ENCODE measurements around the gene KLHL12.

KLHL12 gene

DNA sequence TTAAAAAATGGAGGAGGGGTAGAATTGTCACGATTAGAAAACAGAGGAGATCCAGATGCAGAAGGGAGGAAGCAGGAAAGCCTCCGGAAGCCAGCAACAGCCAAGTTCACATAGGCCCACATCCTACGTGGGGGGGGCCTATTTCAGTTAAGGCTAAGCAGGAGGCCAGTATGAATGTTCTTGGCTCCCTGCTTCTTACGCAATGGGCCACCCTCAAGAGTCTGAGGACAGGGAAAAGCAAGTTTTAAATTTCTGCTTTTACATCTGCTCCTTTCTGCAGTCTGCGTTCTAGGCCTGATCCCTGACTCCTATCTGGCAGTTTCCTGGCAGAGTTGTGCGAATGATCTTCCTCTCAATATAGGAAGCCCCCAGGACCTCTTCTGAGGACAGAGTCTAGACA is 68.7 kb downstream of the KLHL12 start:
- 88 to 96% methylated on average over 6 of the region's 6 CpGs for WGBS, 2 experiments (ENCODE audit: insufficient coverage in 2 of 2)
- Histone ChIP-seq H3K4me1 (ENCODE audit: control insufficient read depth, insufficient read depth, low read length, poor library complexity, severe bottlenecking) (peaks cover 9% of the 10 kb centered on the region), H3K36me3 (ENCODE audit: control insufficient read depth, insufficient read depth, low read length) (peaks cover 15% of the 10 kb centered on the region), H3K4me3 (ENCODE audit: extremely low read depth, insufficient read depth, low read length, poor library complexity, severe bottlenecking) (no peak overlapping the region), H3K9me3 (ENCODE audit: control insufficient read depth, low read length) (no peaks in the 10 kb centered on the region), H3K27ac (ENCODE audit: low read depth, low read length, severe bottlenecking) (no peak overlapping the region)

DNA sequence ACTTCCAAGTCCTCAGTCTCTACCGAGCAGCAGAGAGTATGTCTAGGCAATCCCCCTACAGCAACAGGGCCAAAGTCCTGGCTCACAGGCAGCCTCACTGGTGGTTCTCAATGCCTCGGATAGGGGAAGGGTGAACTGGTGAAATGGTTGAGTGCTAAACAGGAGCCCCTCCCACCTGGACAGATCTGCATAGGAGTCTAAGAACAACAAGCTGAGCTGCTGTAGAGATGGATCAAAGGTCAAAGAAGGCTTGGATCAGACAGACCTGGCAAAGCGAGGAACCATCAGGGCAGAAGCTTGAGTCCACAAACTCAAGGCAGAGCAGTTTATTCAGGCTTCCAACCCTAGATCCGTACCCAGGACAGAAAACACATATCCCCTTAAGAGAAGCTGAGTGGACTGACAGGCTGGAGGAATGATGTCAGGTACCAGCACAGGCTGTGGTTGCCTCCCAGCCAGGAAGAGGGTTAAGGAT is 69.9 kb downstream of the KLHL12 start:
- 0 to 63% methylated on average over 1 to 3 of the region's 4 CpGs for whole genome bisulfite sequencing, 2 experiments (ENCODE audit: insufficient coverage in 2 of 2)
- Histone ChIP-seq H3K4me3 (ENCODE audit: extremely low read depth, insufficient read depth, low read length, poor library complexity, severe bottlenecking) (no peak overlapping the region), H3K36me3 (ENCODE audit: control insufficient read depth, insufficient read depth, low read length) (peaks cover 15% of the 10 kb centered on the region), H3K9me3 (ENCODE audit: control insufficient read depth, low read length) (no peaks in the 10 kb centered on the region), H3K27ac (ENCODE audit: low read depth, low read length, severe bottlenecking) (no peak overlapping the region), H3K4me1 (ENCODE audit: control insufficient read depth, insufficient read depth, low read length, poor library complexity, severe bottlenecking) (peaks cover 3% of the 10 kb centered on the region)

DNA sequence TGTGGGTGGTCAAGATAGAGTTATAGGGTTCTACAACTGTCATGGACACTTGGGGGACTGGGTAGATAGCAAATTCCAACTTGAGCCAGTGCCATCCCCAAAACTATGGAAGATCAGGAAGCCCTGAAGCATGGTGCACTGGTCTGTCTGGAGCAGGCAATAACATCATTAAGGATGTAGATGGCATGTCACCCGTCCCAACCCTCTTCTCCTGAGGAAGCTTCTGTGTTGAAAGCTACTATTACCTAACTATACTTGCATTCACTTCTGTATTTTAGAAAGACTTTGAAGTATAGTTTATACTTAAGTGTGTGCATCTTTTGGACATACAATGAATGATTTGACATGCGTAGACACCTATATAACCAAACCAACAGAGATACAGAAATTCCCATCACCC is 71.0 kb downstream of the KLHL12 start:
- Histone ChIP-seq H3K4me3 (ENCODE audit: extremely low read depth, insufficient read depth, low read length, poor library complexity, severe bottlenecking) (no peak overlapping the region), H3K27ac (ENCODE audit: low read depth, low read length, severe bottlenecking) (no peak overlapping the region), H3K4me1 (ENCODE audit: control insufficient read depth, insufficient read depth, low read length, poor library complexity, severe bottlenecking) (no peaks in the 10 kb centered on the region), H3K9me3 (ENCODE audit: control insufficient read depth, low read length) (no peaks in the 10 kb centered on the region), H3K36me3 (ENCODE audit: control insufficient read depth, insufficient read depth, low read length) (peaks cover 15% of the 10 kb centered on the region)
- WGBS, 2 experiments (ENCODE audit: insufficient coverage in 2 of 2), result no CpG with 5 or more reads among the region's 2 CpGs

DNA sequence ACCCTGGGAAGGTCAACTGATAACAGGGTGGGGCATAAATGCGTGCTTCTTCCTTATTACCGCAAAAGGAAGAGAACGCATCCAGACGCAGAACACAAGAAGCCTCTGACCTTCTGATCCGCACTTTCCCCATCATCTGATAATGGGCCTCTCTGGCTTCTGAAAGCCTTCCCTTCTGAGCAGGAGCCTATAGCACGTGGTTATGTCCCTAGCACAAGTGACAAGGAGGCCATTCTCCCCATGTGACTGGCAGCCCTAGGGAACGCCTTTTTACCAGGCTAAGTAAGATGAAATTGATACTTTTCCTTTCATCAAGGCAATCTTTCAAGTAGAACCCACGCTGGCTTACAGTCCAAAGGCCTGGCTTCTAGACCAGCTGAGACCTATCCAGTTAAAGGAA is 72.2 kb downstream of the KLHL12 start:
- Histone ChIP-seq H3K9me3 (ENCODE audit: control insufficient read depth, low read length) (no peaks in the 10 kb centered on the region), H3K36me3 (ENCODE audit: control insufficient read depth, insufficient read depth, low read length) (peaks cover 15% of the 10 kb centered on the region), H3K4me1 (ENCODE audit: control insufficient read depth, insufficient read depth, low read length, poor library complexity, severe bottlenecking) (no peaks in the 10 kb centered on the region), H3K27ac (ENCODE audit: low read depth, low read length, severe bottlenecking) (no peak overlapping the region), H3K4me3 (ENCODE audit: extremely low read depth, insufficient read depth, low read length, poor library complexity, severe bottlenecking) (no peak overlapping the region)
- 93 to 97% methylated on average over 6 to 7 of the region's 8 CpGs for WGBS, 2 experiments (ENCODE audit: insufficient coverage in 2 of 2)

DNA sequence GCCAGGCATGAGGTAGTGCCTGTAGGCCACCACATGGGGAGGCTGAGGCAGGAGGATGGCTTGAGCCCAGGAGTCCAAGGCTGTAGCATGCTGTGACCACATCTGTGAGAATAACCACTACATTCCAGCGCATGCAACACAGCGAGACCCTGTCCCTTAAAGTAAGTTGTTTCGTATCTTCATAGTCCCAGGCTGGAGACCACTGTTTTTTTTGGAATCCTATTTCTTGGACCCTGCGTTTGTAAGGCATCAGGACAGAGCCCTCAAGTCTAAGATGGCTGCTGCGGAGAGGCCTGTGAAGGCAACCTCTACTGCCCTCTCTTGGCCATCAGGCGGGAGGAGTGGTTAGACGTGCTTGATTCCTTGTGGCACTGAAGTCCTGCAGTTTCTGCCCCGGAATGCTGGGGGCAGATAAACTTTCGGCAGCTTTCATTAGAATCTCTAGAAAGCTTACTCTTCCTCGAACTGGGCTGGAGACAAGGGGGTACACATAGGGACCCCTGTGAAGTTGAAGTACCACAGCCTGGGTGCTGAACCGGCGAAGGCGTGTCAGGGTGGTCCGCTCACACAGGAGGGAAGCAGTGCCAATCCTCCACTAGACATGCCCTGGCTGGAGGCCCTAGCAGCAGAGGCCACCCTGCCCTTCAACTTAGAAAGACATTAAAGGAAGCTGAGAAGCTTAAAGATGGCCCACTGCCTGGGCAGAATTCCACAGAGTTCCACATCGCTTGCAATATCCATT is 74.7 kb downstream of the KLHL12 start:
- WGBS, 2 experiments (ENCODE audit: insufficient coverage in 2 of 2), result 55 to 68% methylated on average over 10 to 15 of the region's 15 CpGs

DNA sequence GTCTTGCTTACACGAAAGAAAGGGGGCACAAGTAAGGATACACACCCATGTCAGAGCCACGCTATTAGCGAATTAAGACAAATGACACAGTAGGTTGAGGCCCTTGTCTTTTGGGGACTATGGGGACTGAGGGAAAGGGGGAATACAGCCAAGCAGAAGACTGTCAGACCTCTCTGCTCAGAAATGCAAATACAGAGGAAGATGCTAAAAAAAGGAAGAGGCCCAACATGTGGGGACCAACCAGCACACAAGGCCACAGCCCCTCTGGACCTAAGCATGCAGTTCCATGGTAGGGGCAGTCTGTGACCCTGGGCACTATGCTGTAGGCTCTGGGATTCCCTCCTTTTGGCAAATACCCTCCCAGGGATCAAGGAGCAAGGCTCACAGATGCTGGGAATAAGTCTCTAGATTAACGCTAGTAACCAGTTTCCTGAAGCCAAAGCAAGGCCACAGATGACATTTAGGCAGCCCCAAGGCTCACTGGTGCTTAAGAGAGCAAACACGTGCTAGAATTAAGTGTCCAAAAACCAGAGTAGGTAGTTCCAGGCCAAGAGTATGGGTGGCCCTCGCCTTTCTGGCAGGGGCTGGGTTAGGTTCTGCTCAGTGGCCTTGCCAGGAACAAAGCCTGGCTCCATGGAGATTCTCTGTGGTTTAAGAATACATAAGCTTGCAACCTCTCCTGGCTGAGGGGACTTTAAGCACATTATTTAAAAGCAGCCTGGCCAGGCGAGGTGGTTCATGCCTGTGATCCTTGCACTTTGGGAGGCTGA is 76.3 kb downstream of the KLHL12 start:
- H3K9me3 ChIP-seq (ENCODE audit: control insufficient read depth, low read length), result no peaks in the 10 kb centered on the region
- 94 to 96% methylated on average over 7 of the region's 7 CpGs for WGBS, 2 experiments (ENCODE audit: insufficient coverage in 2 of 2)
- no peak overlapping the region for H3K4me3 ChIP-seq (ENCODE audit: extremely low read depth, insufficient read depth, low read length, poor library complexity, severe bottlenecking)

More for the DNA sequence above, 74.7 kb downstream of the KLHL12 start:
- Histone ChIP-seq H3K36me3 (ENCODE audit: control insufficient read depth, insufficient read depth, low read length) (peaks cover 12% of the 10 kb centered on the region), H3K9me3 (ENCODE audit: control insufficient read depth, low read length) (no peaks in the 10 kb centered on the region), H3K4me3 (ENCODE audit: extremely low read depth, insufficient read depth, low read length, poor library complexity, severe bottlenecking) (no peak overlapping the region), H3K4me1 (ENCODE audit: control insufficient read depth, insufficient read depth, low read length, poor library complexity, severe bottlenecking) (no peaks in the 10 kb centered on the region), H3K27ac (ENCODE audit: low read depth, low read length, severe bottlenecking) (no peak overlapping the region)

DNA sequence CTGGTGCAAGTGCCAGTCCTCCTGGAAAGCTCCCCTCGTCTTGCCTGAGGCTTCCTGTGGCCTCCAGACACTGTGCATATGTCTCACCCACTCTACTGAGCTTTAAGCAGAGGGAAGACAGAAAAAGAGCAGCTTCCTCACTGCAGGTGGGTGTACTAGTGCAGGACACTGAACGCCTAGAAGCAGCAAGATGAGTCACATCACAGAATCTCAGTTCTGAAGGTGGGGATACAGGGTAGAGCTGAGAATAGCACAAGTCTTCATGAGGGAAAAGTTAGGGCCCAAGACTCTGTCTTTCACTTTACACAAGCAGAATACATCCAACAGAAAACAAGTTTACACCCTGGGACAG is 78.9 kb downstream of the KLHL12 start:
- no peaks in the 10 kb centered on the region for H3K36me3 ChIP-seq (ENCODE audit: control insufficient read depth, insufficient read depth, low read length)
- H3K4me1 ChIP-seq (ENCODE audit: control insufficient read depth, insufficient read depth, low read length, poor library complexity, severe bottlenecking), result no peaks in the 10 kb centered on the region
- H3K4me3 ChIP-seq (ENCODE audit: extremely low read depth, insufficient read depth, low read length, poor library complexity, severe bottlenecking), result no peak overlapping the region
- 83% methylated on average over 2 of the region's 2 CpGs; no CpG with 5 or more reads in 1 of the 2 experiments for WGBS, 2 experiments (ENCODE audit: insufficient coverage in 2 of 2)
- H3K27ac ChIP-seq (ENCODE audit: low read depth, low read length, severe bottlenecking), result no peak overlapping the region
- H3K9me3 ChIP-seq (ENCODE audit: control insufficient read depth, low read length), result no peaks in the 10 kb centered on the region

More for the DNA sequence above, 76.3 kb downstream of the KLHL12 start:
- H3K36me3 ChIP-seq (ENCODE audit: control insufficient read depth, insufficient read depth, low read length), result peaks cover 1% of the 10 kb centered on the region
- H3K27ac ChIP-seq (ENCODE audit: low read depth, low read length, severe bottlenecking), result no peak overlapping the region
- H3K4me1 ChIP-seq (ENCODE audit: control insufficient read depth, insufficient read depth, low read length, poor library complexity, severe bottlenecking), result no peaks in the 10 kb centered on the region

DNA sequence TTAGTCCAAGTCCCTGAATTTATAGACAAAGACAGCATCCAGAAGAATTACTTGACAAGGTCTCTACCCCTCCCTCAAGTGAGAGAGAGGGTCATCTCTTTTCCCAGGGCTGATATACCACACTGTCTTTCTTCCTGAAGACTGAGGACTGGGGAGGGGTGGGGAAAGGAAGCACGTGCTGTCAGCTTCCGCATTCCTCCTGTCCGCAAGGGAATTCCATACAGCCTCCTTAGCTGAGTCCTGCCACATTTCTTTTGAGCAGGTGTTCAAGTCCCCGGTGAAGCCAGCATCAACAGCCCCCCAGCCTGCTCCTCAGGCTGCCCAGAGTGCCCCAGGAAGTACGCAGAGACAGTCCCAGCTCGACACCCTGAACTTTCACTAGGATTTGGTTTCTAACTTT is 82.1 kb downstream of the KLHL12 start:
- no peaks in the 10 kb centered on the region for H3K36me3 ChIP-seq (ENCODE audit: control insufficient read depth, insufficient read depth, low read length)
- WGBS, 2 experiments (ENCODE audit: insufficient coverage in 2 of 2), result 72 to 85% methylated on average over 5 of the region's 6 CpGs
- no peak overlapping the region for H3K27ac ChIP-seq (ENCODE audit: low read depth, low read length, severe bottlenecking)
- H3K4me1 ChIP-seq (ENCODE audit: control insufficient read depth, insufficient read depth, low read length, poor library complexity, severe bottlenecking), result no peaks in the 10 kb centered on the region
- H3K9me3 ChIP-seq (ENCODE audit: control insufficient read depth, low read length), result no peaks in the 10 kb centered on the region
- H3K4me3 ChIP-seq (ENCODE audit: extremely low read depth, insufficient read depth, low read length, poor library complexity, severe bottlenecking), result no peak overlapping the region

DNA sequence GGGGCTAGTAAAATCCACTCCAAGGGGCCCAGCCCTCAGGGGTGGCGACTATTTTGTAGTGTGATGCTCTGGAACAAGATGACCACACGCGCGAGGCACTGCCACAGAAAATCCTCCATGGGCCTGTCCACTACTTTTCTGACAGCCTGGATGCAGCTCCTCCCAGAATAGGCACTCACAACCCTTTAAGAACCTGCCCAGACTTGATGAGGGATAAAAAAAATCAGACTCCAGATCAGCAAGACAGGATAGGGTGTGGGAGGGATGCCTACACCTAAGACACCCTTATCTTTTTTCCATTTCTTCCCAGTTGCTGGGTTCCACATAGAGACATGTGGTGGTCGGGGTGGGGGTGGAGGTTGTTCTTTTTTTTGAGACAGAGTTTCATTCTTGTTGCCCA is 82.8 kb downstream of the KLHL12 start:
- no peaks in the 10 kb centered on the region for H3K4me1 ChIP-seq (ENCODE audit: control insufficient read depth, insufficient read depth, low read length, poor library complexity, severe bottlenecking)
- no peaks in the 10 kb centered on the region for H3K36me3 ChIP-seq (ENCODE audit: control insufficient read depth, insufficient read depth, low read length)
- H3K27ac ChIP-seq (ENCODE audit: low read depth, low read length, severe bottlenecking), result no peak overlapping the region
- H3K9me3 ChIP-seq (ENCODE audit: control insufficient read depth, low read length), result no peaks in the 10 kb centered on the region
- no peak overlapping the region for H3K4me3 ChIP-seq (ENCODE audit: extremely low read depth, insufficient read depth, low read length, poor library complexity, severe bottlenecking)
- 85 to 100% methylated on average over 1 to 4 of the region's 5 CpGs for WGBS, 2 experiments (ENCODE audit: insufficient coverage in 2 of 2)

DNA sequence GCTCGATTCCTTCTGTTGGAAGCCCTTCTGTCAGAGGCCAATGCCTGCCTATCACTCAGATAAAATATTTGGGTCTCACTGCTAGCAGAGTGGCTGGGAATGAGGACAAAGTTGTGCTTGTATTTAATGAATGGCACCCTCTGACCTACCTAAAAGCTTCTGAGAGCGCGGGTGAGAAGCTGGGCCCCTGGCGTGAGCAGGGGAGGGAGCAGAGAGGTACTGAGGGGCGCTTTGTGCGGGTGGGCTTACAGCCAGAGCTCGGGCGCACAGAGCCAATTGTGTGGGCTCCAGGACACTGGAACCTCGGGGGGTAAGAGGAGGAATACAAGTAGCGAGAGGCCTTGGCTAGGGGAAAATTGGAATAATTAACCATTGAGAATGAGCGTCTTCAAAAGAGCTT is 84.0 kb downstream of the KLHL12 start:
- H3K4me3 ChIP-seq (ENCODE audit: extremely low read depth, insufficient read depth, low read length, poor library complexity, severe bottlenecking), result no peak overlapping the region
- H3K4me1 ChIP-seq (ENCODE audit: control insufficient read depth, insufficient read depth, low read length, poor library complexity, severe bottlenecking), result no peaks in the 10 kb centered on the region
- H3K36me3 ChIP-seq (ENCODE audit: control insufficient read depth, insufficient read depth, low read length), result no peaks in the 10 kb centered on the region
- no peak overlapping the region for H3K27ac ChIP-seq (ENCODE audit: low read depth, low read length, severe bottlenecking)
- 82 to 93% methylated on average over 8 of the region's 11 CpGs for WGBS, 2 experiments (ENCODE audit: insufficient coverage in 2 of 2)
- no peaks in the 10 kb centered on the region for H3K9me3 ChIP-seq (ENCODE audit: control insufficient read depth, low read length)
